ENCODE measurements around the gene ARHGAP4.

DNA sequence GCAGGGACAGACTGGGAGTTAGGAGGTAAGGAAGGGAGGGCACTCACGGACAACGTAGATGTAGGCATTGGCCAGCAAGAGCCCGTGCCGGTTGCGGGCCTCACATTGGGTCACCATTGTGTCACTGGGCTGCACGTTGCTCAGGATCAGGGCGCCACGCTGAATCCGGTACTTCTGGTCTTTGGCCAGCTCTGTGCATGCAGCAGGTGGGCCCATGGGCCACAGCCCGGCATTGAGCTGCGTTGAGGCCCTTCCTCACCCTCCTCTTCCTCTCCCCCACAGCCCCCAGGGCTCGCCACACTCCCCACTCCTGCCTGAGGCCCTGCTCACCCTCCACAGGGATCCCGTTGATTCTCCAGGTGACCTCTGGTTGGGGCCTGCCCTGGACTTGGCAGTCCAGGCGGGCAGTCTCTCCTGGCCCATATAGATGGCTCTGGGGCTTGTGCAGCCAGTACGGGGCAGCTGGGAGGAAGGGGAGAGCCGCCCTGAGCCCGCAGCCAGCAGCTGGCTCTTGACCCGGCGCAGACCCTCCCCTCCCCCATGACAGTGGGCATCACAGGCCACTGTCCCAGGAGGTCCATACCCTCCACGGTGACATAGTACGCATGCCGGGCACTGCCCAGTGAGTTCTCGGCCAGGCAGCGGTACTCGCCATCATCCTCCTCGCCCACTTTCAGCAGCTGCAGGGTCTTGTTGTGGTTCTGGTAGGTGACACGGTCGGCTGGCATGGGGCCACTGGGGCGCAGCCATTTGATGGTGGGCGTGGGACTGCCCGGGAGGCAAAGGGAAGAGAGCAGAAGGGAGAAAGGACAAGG lies 56.4 kb downstream of the ARHGAP4 start:
- no peak for TF ChIP-seq CHD1 (IDR thresholded peaks at IDR 0.05; ENCODE audit: low read depth, low read length)
- TF ChIP-seq, protein P1, sequence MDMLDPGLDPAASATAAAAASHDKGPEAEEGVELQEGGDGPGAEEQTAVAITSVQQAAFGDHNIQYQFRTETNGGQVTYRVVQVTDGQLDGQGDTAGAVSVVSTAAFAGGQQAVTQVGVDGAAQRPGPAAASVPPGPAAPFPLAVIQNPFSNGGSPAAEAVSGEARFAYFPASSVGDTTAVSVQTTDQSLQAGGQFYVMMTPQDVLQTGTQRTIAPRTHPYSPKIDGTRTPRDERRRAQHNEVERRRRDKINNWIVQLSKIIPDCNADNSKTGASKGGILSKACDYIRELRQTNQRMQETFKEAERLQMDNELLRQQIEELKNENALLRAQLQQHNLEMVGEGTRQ (IDR thresholded peaks at IDR 0.05; ENCODE audit: low read depth, low read length): no peak
- no peak for TF ChIP-seq POLR2A (IDR thresholded peaks at IDR 0.05; ENCODE audit: low read depth, low read length)
- TF ChIP-seq, protein P2, sequence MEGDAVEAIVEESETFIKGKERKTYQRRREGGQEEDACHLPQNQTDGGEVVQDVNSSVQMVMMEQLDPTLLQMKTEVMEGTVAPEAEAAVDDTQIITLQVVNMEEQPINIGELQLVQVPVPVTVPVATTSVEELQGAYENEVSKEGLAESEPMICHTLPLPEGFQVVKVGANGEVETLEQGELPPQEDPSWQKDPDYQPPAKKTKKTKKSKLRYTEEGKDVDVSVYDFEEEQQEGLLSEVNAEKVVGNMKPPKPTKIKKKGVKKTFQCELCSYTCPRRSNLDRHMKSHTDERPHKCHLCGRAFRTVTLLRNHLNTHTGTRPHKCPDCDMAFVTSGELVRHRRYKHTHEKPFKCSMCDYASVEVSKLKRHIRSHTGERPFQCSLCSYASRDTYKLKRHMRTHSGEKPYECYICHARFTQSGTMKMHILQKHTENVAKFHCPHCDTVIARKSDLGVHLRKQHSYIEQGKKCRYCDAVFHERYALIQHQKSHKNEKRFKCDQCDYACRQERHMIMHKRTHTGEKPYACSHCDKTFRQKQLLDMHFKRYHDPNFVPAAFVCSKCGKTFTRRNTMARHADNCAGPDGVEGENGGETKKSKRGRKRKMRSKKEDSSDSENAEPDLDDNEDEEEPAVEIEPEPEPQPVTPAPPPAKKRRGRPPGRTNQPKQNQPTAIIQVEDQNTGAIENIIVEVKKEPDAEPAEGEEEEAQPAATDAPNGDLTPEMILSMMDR (conservative IDR thresholded peaks at IDR 0.05; ENCODE audit: low read depth, low read length): no peak
- no peak for TF ChIP-seq NFE2L2 (IDR thresholded peaks at IDR 0.05; ENCODE audit: low read depth, low read length)
- TF ChIP-seq MXI1 (IDR thresholded peaks at IDR 0.05; ENCODE audit: borderline replicate concordance, low read depth, low read length): no peak
- TF ChIP-seq SMC3 (IDR thresholded peaks at IDR 0.05; ENCODE audit: low read depth, low read length): no peak
- no peak for TF ChIP-seq RCOR1 (IDR thresholded peaks at IDR 0.05; ENCODE audit: insufficient replicate concordance, low read length)

Data from IMR-90 (cell line).